ENCODE results near the gene FUT2.

GRCh38 chr19:48665786-48666185 is 30.0 kb upstream of the FUT2 start:
- TF ChIP-seq ZSCAN16 (tag by site-specific recombination; IDR thresholded peaks at IDR 0.05) = no peak
- no peak for TF ChIP-seq CTCF (tag by site-specific recombination; IDR thresholded peaks at IDR 0.05)
- no peak for TF ChIP-seq ZNF433 (tag by site-specific recombination; IDR thresholded peaks at IDR 0.05; ENCODE audit: low read depth)
- TF ChIP-seq ZNF530 (tag by site-specific recombination; IDR thresholded peaks at IDR 0.05; ENCODE audit: low read depth) = no peak
- no peak for TF ChIP-seq YY1 (tag by site-specific recombination; IDR thresholded peaks at IDR 0.05)

All from HEK293 (cell line).